ENCODE results near the gene UNKL.

The UNKL gene

DNA sequence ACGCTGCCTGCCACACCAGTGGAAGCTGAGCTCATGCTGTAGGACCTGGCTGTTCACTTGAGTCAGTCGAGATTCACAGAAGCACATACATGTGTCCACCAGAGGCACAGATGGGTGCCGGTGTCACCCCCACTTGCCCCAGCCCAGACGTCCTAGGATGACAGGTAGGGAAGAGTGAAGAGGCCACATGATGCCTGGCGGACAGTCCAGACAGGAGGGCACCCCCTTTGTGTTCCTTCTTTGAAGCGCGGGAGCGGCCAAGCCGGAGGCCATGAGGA, 96.3 kb downstream of the UNKL start:
- H3K9ac ChIP-seq (ENCODE audit: low read length) = no peak overlapping the region
- peaks cover 77% of the 10 kb centered on the region for H3K36me3 ChIP-seq (ENCODE audit: control insufficient read depth, low read depth, low read length)
- H3K27me3 ChIP-seq (ENCODE audit: control insufficient read depth, insufficient read depth, low read length) = no peaks in the 10 kb centered on the region
- H3K9me3 ChIP-seq (ENCODE audit: control insufficient read depth, low read depth, low read length) = no peaks in the 10 kb centered on the region
- H3K27ac ChIP-seq (ENCODE audit: low read length) = no peak overlapping the region
- H3K4me1 ChIP-seq (ENCODE audit: control insufficient read depth, low read depth, low read length) = no peaks in the 10 kb centered on the region
- H3K4me3 ChIP-seq (ENCODE audit: low read length) = no peak overlapping the region

- Histone ChIP-seq H3K9me3 (ENCODE audit: control insufficient read depth, low read depth, low read length) (no peaks in the 10 kb centered on the region), H3K27me3 (ENCODE audit: control insufficient read depth, insufficient read depth, low read length) (no peaks in the 10 kb centered on the region), H3K27ac (ENCODE audit: low read length) (no peak overlapping the region), H3K36me3 (ENCODE audit: control insufficient read depth, low read depth, low read length) (peaks cover 81% of the 10 kb centered on the region), H3K4me1 (ENCODE audit: control insufficient read depth, low read depth, low read length) (no peaks in the 10 kb centered on the region), H3K4me3 (ENCODE audit: low read length) (no peak overlapping the region), H3K9ac (ENCODE audit: low read length) (no peak overlapping the region)
Observed at GRCh38 chr16:1317479-1318267, 96.8 kb downstream of the UNKL start.

- H3K27me3 ChIP-seq (ENCODE audit: control insufficient read depth, insufficient read depth, low read length) = no peaks in the 10 kb centered on the region
- no peaks in the 10 kb centered on the region for H3K4me1 ChIP-seq (ENCODE audit: control insufficient read depth, low read depth, low read length)
- no peaks in the 10 kb centered on the region for H3K9me3 ChIP-seq (ENCODE audit: control insufficient read depth, low read depth, low read length)
- no peak overlapping the region for H3K9ac ChIP-seq (ENCODE audit: low read length)
- H3K4me3 ChIP-seq (ENCODE audit: low read length) = no peak overlapping the region
- no peak overlapping the region for H3K27ac ChIP-seq (ENCODE audit: low read length)
- H3K36me3 ChIP-seq (ENCODE audit: control insufficient read depth, low read depth, low read length) = peaks cover 76% of the 10 kb centered on the region
Observed at GRCh38 chr16:1316033-1316405, 98.5 kb downstream of the UNKL start.

DNA sequence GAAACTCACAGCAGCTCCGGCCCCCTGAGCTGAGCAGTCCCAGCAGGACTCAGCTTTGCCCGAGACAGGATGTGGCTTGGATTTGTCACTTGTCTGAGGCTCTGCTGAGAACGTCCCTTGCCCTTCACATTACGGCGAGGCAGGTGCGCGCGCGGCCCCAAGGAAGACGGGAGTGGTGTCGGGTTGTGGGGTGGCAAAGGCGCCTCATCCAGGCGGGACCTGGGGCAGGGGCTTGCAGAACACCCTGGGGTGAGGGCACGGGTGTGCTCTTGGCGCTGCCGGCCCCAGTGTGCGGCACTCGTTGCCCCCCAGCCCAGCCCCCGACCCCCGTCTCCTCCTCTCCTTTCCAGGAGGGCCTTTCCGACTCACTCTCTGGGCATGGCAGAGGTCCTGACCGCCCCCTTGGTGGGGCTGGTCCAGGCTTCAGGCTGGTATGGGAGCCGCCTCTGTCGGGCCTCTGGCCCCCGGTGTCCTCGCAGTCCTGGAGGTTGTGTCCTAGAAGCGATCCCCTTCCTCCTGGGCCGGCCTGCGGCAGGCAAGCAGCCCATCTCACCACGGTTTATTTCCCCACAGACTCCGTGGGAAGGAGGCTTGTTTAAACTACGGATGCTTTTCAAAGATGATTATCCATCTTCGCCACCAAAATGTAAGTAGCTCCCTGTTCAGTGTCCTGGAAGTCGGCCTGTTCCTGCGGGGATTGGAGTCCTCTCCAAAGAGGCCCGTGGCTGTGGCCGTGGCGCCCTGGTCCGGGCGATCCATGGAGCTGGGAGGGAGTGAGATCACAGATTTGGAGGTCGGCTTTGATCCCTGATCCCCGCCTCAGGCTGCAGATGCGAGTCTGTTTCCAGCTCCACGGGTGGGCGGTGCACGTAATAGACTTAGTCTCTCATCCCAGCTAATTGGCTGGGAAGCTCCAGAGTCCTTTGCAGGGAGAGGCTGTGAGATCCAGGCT, 99.1 kb downstream of the UNKL start:
- Histone ChIP-seq H3K36me3 (ENCODE audit: control insufficient read depth, low read depth, low read length) (peaks cover 70% of the 10 kb centered on the region), H3K9me3 (ENCODE audit: control insufficient read depth, low read depth, low read length) (no peaks in the 10 kb centered on the region), H3K4me3 (ENCODE audit: low read length) (no peak overlapping the region), H3K4me1 (ENCODE audit: control insufficient read depth, low read depth, low read length) (peaks cover 3% of the 10 kb centered on the region), H3K27me3 (ENCODE audit: control insufficient read depth, insufficient read depth, low read length) (no peaks in the 10 kb centered on the region), H3K27ac (ENCODE audit: low read length) (no peak overlapping the region), H3K9ac (ENCODE audit: low read length) (no peak overlapping the region)

- H3K4me1 ChIP-seq (ENCODE audit: control insufficient read depth, low read depth, low read length) = peaks cover 3% of the 10 kb centered on the region
- H3K4me3 ChIP-seq (ENCODE audit: low read length) = no peak overlapping the region
- H3K9ac ChIP-seq (ENCODE audit: low read length) = no peak overlapping the region
- H3K36me3 ChIP-seq (ENCODE audit: control insufficient read depth, low read depth, low read length) = peaks cover 62% of the 10 kb centered on the region
- no peaks in the 10 kb centered on the region for H3K9me3 ChIP-seq (ENCODE audit: control insufficient read depth, low read depth, low read length)
- H3K27me3 ChIP-seq (ENCODE audit: control insufficient read depth, insufficient read depth, low read length) = no peaks in the 10 kb centered on the region
- H3K27ac ChIP-seq (ENCODE audit: low read length) = no peak overlapping the region
Observed at GRCh38 chr16:1314399-1315068, 100.0 kb downstream of the UNKL start.

DNA sequence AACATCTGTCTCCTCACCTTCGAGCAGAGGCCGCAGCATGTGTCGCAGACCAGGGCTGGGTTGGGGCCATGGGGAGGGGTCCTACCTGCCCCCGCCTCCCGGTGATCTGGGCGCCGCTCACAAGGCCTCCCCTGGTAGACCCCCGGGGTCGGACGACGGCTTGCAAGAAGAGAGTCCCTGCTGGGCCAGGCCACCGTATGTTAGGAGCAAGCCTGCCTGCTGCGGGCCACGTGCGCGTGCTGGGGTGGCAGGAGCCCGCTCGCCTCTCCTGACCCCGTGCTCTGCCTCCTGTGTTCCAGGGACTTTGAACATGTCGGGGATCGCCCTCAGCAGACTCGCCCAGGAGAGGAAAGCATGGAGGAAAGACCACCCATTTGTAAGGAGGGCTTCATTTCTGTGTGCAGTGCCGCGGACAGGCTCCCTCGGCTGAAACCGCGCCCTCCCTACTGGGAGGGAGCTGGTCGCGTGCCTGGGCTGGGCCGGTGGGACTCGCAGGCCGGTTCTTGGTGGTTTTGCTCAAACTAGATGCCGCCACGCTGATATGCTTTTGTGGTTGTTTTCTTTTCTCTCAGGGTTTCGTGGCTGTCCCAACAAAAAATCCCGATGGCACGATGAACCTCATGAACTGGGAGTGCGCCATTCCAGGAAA, 100.7 kb downstream of the UNKL start:
- H3K9me3 ChIP-seq (ENCODE audit: control insufficient read depth, low read depth, low read length) = no peaks in the 10 kb centered on the region
- H3K27me3 ChIP-seq (ENCODE audit: control insufficient read depth, insufficient read depth, low read length) = no peaks in the 10 kb centered on the region
- H3K27ac ChIP-seq (ENCODE audit: low read length) = no peak overlapping the region
- H3K4me1 ChIP-seq (ENCODE audit: control insufficient read depth, low read depth, low read length) = peaks cover 3% of the 10 kb centered on the region
- H3K36me3 ChIP-seq (ENCODE audit: control insufficient read depth, low read depth, low read length) = peaks cover 55% of the 10 kb centered on the region
- H3K9ac ChIP-seq (ENCODE audit: low read length) = no peak overlapping the region
- no peak overlapping the region for H3K4me3 ChIP-seq (ENCODE audit: low read length)
